NB4 (cell line): Measurements from ENCODE around the gene DNAJB12.
"Not testable (repeated sequence)": the region's sequence is repeated elsewhere in the genome, so short reads cannot be mapped to it uniquely, and the experiment has no call there.

Experiments used
- MYC ChIP-seq: IDR thresholded peaks from 2 replicates; pipeline ENCODE4 v1.6.1; 2011; ENCODE audit warnings: low read depth, low read length
- POLR2A ChIP-seq: IDR thresholded peaks from 2 replicates; pipeline ENCODE4 v1.6.1; 2011; ENCODE audit warnings: mild to moderate bottlenecking; ENCODE audit not compliant: insufficient read length; ENCODE audit errors: extremely low read depth
- TF ChIP-seq, protein P1 (sequence below): IDR thresholded peaks from one replicate; pipeline ENCODE4 v1.5.1; 2012; ENCODE audit warnings: low read depth, low read length
- TF ChIP-seq, protein P2 (sequence below): IDR thresholded peaks from 2 replicates; pipeline ENCODE4 v1.6.1; 2011; ENCODE audit warnings: low read depth, low read length

DNA sequence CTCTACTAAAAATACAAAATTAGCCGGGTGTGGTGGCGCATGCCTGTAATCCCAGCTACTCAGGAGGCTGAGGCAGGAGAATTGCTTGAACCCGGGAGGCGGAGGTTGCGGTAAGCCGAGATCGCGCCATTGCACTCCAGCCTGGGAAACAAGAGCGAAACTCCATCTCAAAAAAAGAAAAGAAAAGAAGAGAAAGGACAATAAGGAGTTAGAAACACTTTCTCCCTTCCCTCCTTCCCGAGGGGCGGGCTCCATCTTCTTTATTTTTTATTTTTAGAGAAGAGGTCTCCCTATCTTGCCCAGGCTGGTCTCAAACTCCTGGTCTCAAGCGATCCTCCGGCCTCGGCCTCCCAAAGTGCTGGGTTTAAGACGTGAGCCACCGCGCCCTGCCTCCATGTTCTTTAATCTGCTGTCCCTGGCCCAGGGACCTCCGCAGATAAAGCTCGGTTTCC lies 57.9 kb downstream of the DNAJB12 start:
- TF ChIP-seq, protein P1, sequence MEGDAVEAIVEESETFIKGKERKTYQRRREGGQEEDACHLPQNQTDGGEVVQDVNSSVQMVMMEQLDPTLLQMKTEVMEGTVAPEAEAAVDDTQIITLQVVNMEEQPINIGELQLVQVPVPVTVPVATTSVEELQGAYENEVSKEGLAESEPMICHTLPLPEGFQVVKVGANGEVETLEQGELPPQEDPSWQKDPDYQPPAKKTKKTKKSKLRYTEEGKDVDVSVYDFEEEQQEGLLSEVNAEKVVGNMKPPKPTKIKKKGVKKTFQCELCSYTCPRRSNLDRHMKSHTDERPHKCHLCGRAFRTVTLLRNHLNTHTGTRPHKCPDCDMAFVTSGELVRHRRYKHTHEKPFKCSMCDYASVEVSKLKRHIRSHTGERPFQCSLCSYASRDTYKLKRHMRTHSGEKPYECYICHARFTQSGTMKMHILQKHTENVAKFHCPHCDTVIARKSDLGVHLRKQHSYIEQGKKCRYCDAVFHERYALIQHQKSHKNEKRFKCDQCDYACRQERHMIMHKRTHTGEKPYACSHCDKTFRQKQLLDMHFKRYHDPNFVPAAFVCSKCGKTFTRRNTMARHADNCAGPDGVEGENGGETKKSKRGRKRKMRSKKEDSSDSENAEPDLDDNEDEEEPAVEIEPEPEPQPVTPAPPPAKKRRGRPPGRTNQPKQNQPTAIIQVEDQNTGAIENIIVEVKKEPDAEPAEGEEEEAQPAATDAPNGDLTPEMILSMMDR: not testable (repeated sequence)
- TF ChIP-seq POLR2A: peak; percentile 70
- TF ChIP-seq, protein P2, sequence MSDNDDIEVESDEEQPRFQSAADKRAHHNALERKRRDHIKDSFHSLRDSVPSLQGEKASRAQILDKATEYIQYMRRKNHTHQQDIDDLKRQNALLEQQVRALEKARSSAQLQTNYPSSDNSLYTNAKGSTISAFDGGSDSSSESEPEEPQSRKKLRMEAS: not testable (repeated sequence)
- not testable (repeated sequence) for TF ChIP-seq MYC
